ENCODE measurements around the gene WWOX. TPM values are rescaled to one million over a fixed set of nuclear protein-coding genes. Genes with fewer than 3 reads are reported as not detected.

WWOX gene
- total and polyA plus RNA-seq, 2 of the 13 experiments (the other 11 are each of a cell fraction or from before 2014, with no cell fraction given), result 9.1 to 37.4 TPM

- no peak for TF ChIP-seq MAFF (IDR thresholded peaks at IDR 0.05; ENCODE audit: low read depth, low read length)
- no peak for TF ChIP-seq PCBP1 (IDR thresholded peaks at IDR 0.05; ENCODE audit: borderline replicate concordance, low read depth, low read length)
- TF ChIP-seq ARID2 (CRISPR knock-in tag; IDR thresholded peaks at IDR 0.05; ENCODE audit: borderline replicate concordance), result no peak
- TF ChIP-seq TCF7 (IDR thresholded peaks at IDR 0.05; ENCODE audit: low read depth), result no peak
- TF ChIP-seq ZNF33B (CRISPR knock-in tag; IDR thresholded peaks at IDR 0.05), result no peak
- no peak for TF ChIP-seq POLR2G (IDR thresholded peaks at IDR 0.05; ENCODE audit: low read depth, low read length)
Measured at GRCh38 chr16:78275420-78275819, 176.0 kb downstream of the WWOX start (continued).

GRCh38 chr16:78277321-78278055 is 178.0 kb downstream of the WWOX start:
- no TSS peak for BruUV-seq (replicated peaks)
- no peak for TF ChIP-seq SRSF9 (IDR thresholded peaks at IDR 0.05; ENCODE audit: borderline replicate concordance, insufficient read depth, low read depth, low read length, poor library complexity, severe bottlenecking)
- TF ChIP-seq ZNF784 (CRISPR knock-in tag; IDR thresholded peaks at IDR 0.05; ENCODE audit: borderline replicate concordance), result no peak
- TF ChIP-seq IKZF1 (IDR thresholded peaks at IDR 0.05), result no peak
- no peak for TF ChIP-seq NFE2 (CRISPR knock-in tag; IDR thresholded peaks at IDR 0.05)
- no peaks in the 10 kb centered on the region for H3K9me3 ChIP-seq (ENCODE audit: low read length)
- FAIRE-seq, result no peak
- no peaks in the 10 kb centered on the region for H4K20me1 ChIP-seq (ENCODE audit: insufficient read depth, low read length)
- no peak for DNase-seq (ENCODE audit: low spot score)
- no peak overlapping the region for H3K4me2 ChIP-seq (ENCODE audit: low read depth, low read length)
- 94% methylated on average over 12 of the region's 12 CpGs for WGBS (ENCODE audit: low lambda C conversion rate)
- H3K27ac ChIP-seq (ENCODE audit: extremely low read length, insufficient read depth, low read length), result no peak overlapping the region
- H3K79me2 ChIP-seq (ENCODE audit: insufficient read depth, low read length), result no peaks in the 10 kb centered on the region
- H3K27me3 ChIP-seq (ENCODE audit: control insufficient read depth in 1 of 2, insufficient read depth in 2 of 2, low read length in 2 of 2), result no peaks in the 10 kb centered on the region
- no peak overlapping the region for H3K9ac ChIP-seq (ENCODE audit: insufficient read depth, low read depth, low read length)
- H3K4me1 ChIP-seq (ENCODE audit: insufficient read depth, low read length), result no peaks in the 10 kb centered on the region
- no peak overlapping the region for H3K4me3 ChIP-seq (replicated peaks in 1 of 3; ENCODE audit: insufficient read depth in 1 of 3, low read depth in 2 of 3, low read length in 3 of 3)
- no peaks in the 10 kb centered on the region for H3K36me3 ChIP-seq (replicated peaks in 1 of 2; ENCODE audit: control insufficient read depth in 1 of 2, insufficient read depth in 2 of 2, low read length in 2 of 2)
- CTCF ChIA-PET (ENCODE audit: low intra/inter-chr PET ratio, low total read pairs), result no interaction called here
- intact Hi-C loops (cut with micrococcal nuclease; ENCODE audit: unreplicated experiment), result no loop called here
- no peak for ATAC-seq
- POLR2A ChIA-PET, result no interaction called here
- no peak overlapping the region for H2AFZ ChIP-seq (ENCODE audit: low read length)
- in situ Hi-C loops (cut with HindIII; ENCODE audit: extremely low pct_ligation_motif_present, low pct_unique_long_range_greater_than_20kb), result no loop called here
